Astrocyte of the cerebellum (primary cell): ENCODE measurements around the gene MACO1.
"Not testable (repeated sequence)": the region's sequence is repeated elsewhere in the genome, so short reads cannot be mapped to it uniquely, and the experiment has no call there.

Experiments
- DNase-seq: peaks from one replicate; pipeline ENCODE4 v3.0.0-alpha.2; 2011; ENCODE audit warnings: low read depth
- H3K4me3 ChIP-seq: 2 replicates; pipeline ENCODE4 v1.5.1; 2011; ENCODE audit warnings: mild to moderate bottlenecking, low read depth, low read length, moderate library complexity
- CTCF ChIP-seq: IDR thresholded peaks from 2 replicates; pipeline ENCODE4 v1.5.1; 2012; ENCODE audit warnings: low read length, low read depth, moderate library complexity, mild to moderate bottlenecking; ENCODE audit errors: missing control alignments
- in situ Hi-C: cut with HindIII; loops from 2 replicates; pipeline ENCODE4 v1.10.0; 2017; ENCODE audit warnings: low sequenced_read_pairs

The MACO1 gene

GRCh38 chr1:25430073-25430966 is at the start of gene MACO1:
Gene MACO1 (plus strand): TSS chr1:25430897. CDS start chr1:25431099, 202 bp downstream.
- H3K4me3 ChIP-seq, result peak within 1 kb of the TSS; percentile 65
- DNase-seq, result peak; percentile 90
- in situ Hi-C loops, result no loop called here
- TF ChIP-seq CTCF, result no peak

DNA sequence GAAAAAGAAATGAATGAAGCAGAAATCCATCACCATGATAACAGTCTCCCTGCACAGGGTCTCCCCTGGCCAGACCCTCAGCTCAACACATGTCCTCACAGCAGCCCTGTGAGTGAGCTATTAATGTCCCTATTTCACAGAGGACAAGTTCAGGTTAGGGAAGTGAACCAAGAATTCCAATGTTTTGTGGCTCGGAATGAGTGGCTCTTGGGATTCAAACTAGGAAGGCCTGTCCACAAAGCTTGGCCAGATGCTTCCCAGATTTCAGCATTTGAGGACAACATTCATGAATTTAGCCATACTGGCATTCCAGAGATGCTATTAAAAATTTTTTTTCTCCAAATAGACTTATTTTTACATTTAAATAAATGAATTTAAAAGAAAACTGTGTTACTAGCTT is 48.2 kb upstream of the MACO1 start:
- H3K4me3 ChIP-seq, DNase-seq, in situ Hi-C loops: not testable (repeated sequence)

DNA sequence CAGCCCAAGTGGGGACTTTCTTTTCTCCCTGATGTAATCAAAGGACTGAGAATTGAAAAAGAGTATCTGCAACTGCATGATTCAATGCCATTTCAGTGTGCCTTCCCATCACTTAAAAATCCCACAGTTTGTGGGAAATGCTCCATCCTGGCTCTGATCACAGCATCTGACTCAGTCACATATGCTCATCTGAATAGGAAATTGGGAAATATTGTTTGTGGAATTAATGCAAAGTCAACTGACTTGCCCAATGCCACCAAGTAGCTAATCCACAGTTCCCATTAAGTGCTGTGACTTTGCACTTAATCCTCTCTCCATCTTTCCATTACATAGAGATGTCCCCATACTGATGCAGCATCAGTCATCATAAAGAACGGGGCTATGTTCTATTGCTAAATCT is 47.6 kb upstream of the MACO1 start:
- H3K4me3 ChIP-seq, in situ Hi-C loops, DNase-seq: not testable (repeated sequence)

GRCh38 chr1:25383875-25384274 is 46.8 kb upstream of the MACO1 start:
- DNase-seq, H3K4me3 ChIP-seq, in situ Hi-C loops: not testable (repeated sequence)

- in situ Hi-C loops, DNase-seq, H3K4me3 ChIP-seq: not testable (repeated sequence)
Observed at GRCh38 chr1:25387096-25387495, 43.6 kb upstream of the MACO1 start.

DNA sequence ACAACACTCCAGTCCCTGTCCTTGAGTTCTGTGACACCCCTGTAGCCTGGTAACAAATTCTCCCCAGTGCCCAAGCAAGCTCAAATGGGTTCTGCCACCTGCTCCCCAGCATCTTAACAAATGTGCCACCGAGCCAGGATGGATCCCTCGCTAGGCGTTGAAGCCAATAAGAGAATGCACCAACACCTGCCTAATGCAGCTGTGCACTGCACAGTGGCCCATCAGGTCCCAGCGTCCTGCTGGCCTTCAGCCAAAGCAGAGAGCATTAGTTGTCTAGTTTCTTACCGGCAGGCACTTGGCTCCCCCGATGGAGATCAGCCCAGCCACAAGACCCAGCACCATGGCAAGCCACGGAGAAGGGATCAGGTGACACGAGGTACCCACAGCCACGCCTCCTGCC is 42.0 kb upstream of the MACO1 start:
- in situ Hi-C loops, DNase-seq: not testable (repeated sequence)

GRCh38 chr1:25389721-25390120 is 41.0 kb upstream of the MACO1 start:
- in situ Hi-C loops, H3K4me3 ChIP-seq, DNase-seq: not testable (repeated sequence)

More for the DNA sequence above, 42.0 kb upstream of the MACO1 start:
- not testable (repeated sequence) for H3K4me3 ChIP-seq

DNA sequence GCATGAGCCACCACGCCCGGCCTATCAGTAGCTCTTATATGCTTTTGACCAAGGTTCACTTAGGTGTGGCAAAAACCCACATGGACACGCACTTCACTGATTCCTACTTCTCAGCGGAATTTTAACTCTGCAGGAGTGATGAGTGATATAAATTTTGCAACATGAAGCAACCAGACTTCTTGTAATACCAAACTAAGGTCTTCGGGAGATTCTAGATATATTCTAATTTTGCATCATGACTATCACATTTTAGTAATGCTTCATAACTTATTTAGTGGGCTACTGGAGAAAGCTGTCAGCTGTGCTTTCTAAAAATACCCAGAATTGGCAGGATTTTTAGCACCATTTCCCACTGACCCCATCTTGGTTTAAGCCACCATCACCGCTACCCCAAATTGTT is 37.9 kb upstream of the MACO1 start:
- H3K4me3 ChIP-seq, result no peak overlapping the region
- no peak for DNase-seq
- in situ Hi-C loops, result no loop called here
- no peak for TF ChIP-seq CTCF

GRCh38 chr1:25397549-25397948 is 33.1 kb upstream of the MACO1 start:
- not testable (repeated sequence) for DNase-seq

GRCh38 chr1:25398079-25398478 is 32.6 kb upstream of the MACO1 start:
- DNase-seq, H3K4me3 ChIP-seq, in situ Hi-C loops: not testable (repeated sequence)

More at GRCh38 chr1:25397549-25397948, 33.1 kb upstream of the MACO1 start:
- in situ Hi-C loops, H3K4me3 ChIP-seq: not testable (repeated sequence)
